GM23338 (cell line): ENCODE data around the gene MRM2.

ENCODE experiments used
- CTCF ChIP-seq, 2 experiments: fragments of 200-600 bp in 1 of 2; sonication (generic) in 1 of 2; conservative IDR thresholded peaks; 2 replicates each; pipeline versions ENCODE4 v1.5.1 to v1.6.1; 2016 to 2017; ENCODE audit warnings: antibody characterized with exemption in 2 of 2, low read depth in 2 of 2, mild to moderate bottlenecking in 2 of 2, moderate library complexity in 1 of 2
- ETS1 ChIP-seq: IDR thresholded peaks from 2 replicates; pipeline ENCODE4 v1.6.1; 2016; ENCODE audit warnings: antibody characterized with exemption
- EZH2phosphoT487 ChIP-seq: fragments of 200-600 bp; sonication (generic); IDR thresholded peaks from one replicate; pipeline ENCODE4 v1.8.1; 2018; ENCODE audit warnings: antibody characterized with exemption; ENCODE audit not compliant: unreplicated experiment

- TF ChIP-seq CTCF (conservative IDR thresholded peaks at IDR 0.05; ENCODE audit: low read depth in 2 of 2) (no peak), EZH2phosphoT487 (no peak), ETS1 (no peak)
These were observed 51.0 kb downstream of the MRM2 start for GRCh38 chr7:2191016-2191415.
